HG02571 (cell line): ENCODE measurements around the gene LACRT.
"Not testable (repeated sequence)": the region's sequence is repeated elsewhere in the genome, so short reads cannot be mapped to it uniquely, and the experiment has no call there.

Experiments
- ATAC-seq: cut with Tn5 transposase; IDR thresholded peaks from one replicate; pipeline ENCODE4 v1.9.1; 2021; ENCODE audit warnings: mild to moderate bottlenecking, moderate library complexity; ENCODE audit not compliant: unreplicated experiment

Gene LACRT

DNA sequence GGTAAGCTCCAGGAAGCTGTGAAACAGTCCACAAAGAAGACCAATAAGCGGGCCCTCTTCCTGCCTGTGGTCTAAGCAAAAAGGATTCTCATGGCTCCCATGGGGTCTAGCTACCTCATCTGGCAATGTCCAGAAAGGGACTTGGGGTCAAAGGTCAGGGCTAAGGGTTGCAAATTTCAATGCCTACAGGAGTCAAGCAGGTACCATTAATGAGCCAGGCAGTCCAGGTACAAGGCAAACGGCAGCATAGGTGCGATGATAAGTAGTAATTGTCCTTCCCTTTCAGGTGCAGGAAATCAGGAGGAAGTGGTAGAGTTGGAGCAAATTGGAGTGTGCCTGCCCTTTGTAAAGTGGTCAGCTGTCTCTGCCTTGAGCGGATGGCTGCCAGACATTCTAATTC, 6.4 kb upstream of the LACRT start:
- ATAC-seq, result no peak

DNA sequence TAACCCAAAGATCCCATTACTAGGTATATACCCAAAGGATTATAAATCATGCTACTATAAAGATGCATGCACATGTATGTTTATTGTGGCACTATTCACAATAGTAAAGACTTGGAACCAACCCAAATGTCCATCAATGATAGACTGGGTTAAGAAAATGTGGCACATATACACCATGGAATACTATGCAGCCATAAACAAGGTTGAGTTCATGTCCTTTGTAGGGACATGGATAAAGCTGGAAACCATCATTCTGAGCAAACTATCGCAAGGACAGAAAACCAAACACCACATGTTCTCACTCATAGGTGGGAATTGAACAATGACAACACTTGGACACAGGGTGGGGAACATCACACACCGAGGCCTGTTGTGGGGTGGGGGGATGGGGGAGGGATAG, 4.4 kb upstream of the LACRT start:
- ATAC-seq, result not testable (repeated sequence)

DNA sequence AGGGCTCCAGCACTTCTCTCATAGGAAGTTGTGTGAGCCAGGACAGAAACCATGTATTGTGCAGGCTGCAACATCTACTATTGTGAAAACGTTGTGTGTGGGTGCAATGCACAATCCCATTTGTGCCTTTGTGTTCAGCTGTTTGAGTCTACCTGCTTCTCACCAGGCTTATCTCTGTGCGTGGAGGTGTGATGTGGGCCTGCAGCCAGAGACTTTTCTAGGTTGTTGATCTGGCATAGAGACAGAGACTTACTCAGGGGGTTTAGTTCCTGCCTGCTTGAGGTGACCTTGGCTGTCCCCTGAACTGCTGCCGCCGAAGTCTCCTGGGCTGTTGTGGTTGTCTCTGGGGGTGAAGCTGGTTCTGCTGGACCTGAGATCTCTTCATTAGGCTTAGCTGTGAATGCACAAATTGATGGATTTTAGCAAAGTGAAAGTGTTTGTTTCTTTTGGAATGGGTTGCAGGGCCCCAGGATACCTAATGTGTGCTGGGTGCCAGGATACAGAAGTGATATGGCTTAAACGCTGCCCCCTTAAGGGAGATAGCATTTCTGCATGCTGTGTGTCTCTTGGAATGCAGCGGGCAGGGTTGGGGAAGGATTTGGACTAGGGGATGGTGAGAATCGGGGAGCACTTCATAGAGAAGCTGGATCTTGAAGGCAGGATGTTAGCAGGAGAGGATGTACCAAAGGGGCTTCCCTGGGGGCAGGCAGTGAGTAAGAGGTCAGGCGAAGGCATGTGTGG, 2.5 kb downstream of the LACRT start:
- no peak for ATAC-seq

DNA sequence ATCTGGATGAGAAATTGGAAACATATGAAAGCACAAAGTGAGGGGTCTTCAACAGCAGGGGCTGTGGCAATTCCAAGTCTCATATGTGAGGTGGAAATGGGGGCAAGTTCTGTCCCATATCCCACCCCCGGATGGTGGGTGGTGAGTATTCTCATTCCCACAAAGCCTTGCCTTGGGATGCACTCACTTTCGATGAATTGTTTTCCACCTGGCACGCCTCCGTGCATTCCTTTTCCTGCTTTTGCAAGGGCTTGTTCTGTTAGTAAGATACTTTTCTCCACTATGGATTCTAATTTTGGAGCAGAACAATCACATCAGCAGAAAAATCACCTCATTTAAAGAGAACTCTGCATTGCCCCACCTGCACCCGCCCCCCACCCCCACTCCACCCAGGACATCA, 3.1 kb downstream of the LACRT start:
- ATAC-seq, result no peak

DNA sequence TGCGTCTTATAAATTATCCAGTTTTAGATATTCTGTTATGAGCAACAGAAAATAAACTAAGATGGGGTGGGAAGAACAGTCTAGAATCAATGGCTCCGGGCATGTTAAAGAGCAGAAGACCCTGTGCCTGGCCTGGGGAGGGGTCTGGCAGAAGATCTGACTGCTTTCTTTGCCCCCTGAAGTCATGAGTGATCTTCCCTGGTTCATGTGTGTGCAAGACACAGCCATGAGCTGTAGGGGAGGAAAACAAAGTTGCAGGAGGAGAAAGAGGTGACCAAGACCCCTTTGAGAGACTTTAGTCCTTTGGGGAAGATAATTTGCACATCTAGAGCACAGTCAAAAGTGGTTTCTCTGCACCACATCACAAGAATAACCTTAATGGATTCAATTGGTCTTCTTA, 4.8 kb downstream of the LACRT start:
- ATAC-seq, result no peak

DNA sequence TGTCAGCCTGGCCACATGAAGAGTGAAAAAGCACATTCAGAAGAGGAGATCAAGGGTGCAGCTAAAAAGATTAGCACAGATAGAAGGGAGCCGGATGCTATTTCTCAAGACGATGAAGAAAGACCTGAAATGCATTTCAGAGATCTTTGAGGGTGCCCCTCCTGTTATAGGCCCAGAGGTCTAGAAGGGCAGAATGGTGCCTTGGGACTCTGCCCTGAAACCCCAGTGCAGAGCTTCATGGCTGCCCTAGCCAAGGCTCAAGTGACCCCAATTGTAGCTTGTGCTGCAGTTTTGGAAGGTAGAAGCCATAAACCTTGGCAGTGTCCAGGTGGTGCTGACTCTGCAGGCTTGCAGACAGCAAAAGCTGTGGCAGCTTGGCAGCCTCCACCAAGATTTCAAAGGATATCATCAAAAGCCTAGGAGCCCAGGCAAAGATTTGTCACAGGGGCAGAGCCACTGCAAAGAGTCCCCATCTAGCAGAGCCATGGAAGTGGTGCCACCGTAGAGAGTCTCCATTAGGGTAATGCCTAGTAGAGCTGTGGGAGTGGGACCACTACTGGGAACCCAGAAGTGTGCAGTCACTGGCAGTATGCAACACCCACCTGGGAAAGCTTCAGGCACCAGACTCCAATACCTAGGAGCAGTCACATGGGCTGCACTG, 6.4 kb downstream of the LACRT start:
- ATAC-seq, result no peak

DNA sequence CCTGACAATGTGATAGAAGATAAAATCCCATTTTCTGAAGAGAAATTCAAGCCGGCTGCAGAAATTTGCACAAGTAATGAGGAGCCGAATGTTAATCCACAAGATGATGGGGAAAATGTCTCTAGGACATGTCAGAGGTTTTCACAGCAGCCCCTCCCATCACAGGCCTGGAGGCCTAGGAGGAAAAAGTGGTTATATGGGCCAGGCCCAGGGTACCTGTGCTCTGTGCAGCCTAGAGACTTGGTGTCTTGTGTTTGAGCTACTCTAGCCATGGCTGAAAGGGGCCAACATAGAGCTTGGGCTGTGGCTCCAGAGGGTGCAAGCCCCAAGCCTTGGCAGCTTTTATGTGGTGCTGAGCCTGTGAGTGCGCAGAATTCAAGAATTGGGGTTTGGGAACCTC, 7.4 kb downstream of the LACRT start:
- ATAC-seq, result no peak

DNA sequence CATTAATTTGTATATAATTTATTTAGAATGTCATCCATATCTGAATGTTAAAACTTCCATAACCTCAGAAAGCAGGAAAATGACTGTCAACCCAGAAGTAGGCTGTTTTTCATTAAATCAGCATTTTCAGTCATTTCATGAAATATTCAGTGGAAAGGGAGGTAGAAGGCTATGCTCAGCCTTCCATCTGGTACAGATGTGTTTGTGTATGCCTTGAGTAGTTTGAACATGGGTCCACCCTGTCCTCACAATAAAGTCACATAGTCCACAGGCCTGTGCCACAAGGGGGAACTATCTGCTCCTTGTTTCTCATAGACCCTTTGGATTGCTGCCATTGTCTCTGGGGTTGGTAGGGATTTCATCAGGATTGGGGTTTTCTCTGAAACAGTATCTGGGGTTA, 9.1 kb downstream of the LACRT start:
- ATAC-seq, result no peak

DNA sequence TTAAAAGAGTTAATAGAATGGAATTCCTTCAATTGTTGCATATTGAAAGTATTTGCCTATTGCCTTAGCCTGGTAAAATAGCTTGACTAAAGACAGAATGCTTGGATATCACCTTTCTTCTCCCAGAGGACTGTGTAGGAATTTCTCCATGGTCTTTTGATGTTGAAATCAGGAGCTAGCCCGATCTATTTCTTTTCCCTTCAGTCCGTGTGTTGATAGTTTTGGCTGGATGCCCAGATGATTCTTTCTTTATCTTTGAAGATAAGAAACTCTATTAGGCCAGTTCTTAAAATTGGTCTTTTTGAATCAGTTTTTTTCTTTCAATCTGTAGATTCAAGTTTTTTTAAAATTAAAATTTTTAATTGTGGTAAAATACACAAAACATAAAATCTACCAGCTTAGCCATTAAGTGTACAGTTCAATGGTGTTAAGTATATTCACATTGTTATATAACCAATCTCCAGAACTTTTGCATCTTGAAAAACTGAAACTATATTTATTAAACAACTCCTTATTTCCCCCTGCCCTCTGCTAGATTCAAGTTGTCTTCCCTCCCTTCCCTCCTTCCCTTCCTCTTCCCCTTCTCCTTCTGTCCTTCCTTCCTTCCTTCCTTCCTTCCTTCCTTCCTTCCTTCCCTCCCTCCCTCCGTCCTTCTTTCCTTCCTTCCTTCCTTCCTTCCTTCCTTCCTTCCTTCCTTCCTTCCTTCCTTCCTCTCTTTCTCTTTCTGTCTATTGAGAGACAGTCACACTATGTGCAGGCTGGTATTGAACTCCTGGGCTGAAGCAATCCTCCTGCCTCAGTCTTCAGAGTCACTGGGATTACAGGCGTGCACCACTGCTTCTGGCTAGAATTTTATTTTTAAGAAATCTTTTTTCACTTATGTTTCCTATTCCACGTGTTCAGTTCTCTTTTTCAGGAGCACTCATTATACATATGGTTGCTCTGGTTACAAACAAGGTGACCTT, 10.1 kb downstream of the LACRT start:
- no peak for ATAC-seq

DNA sequence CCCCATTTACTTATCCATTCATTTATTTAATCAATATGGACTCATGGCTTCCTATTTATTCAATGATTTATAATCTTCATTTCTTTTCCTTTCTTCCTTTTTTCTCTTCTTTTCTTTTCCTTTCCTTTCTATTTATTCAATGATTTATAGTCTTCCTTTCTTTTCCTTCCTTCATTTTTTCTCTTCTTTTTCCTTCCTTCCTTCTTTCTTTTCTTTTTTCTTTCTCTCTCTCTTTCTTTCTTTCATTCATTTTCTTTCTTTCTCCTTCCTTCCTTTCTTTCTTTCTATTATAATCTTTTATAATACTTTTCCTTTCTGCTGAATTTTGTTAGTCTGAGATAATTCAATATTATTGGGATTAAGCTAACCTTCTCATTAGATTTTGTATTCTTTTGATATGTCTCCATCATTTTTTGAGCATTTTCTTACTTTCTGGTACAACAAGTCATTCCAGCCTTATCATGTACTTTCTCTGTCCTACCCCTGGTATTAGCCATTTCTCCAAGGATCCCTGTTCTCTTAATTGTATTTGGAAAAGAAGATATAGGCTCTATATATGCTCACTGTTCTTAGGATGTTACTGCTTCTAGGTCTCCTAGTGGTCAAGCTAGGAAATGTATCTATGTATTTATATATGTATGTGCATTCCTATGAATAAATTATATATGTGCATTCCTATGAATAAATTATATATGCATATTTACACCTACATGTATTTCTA, 12.1 kb downstream of the LACRT start:
- ATAC-seq, result no peak

DNA sequence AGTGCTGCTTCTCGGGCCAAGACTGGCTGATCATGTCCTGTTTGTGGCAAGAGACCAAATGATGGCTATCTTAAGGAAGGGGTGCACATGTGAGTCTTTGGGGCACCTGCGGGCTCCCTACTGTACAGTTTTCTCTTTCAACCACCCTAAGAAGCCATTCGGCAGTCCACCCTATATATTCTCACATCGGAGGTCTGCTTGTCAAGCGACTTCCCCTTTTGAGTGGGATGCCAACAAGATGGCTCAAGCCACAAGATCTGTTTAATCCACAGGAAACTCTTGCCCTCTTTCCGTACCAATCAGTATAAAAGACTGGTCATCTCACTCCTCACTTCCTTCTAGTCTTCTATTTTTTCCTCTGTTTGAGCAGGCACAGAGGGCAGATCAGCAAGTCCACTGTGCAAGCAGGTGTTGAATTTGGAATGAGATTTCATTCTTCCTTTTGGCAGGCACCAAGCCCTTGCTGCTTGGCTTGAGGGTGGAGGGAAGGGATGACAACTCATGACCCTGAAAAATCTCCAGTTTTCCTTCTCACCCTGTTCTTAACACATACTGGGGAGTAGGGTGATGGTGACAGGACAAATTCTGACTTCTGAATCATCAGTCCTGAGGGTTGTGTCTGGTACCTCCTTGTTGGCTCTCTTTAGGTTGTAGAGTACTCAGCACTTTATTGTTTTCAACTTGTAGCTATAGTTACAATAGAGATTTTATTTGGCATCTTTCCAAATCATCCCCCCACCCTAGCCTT, 17.6 kb downstream of the LACRT start:
- no peak for ATAC-seq

DNA sequence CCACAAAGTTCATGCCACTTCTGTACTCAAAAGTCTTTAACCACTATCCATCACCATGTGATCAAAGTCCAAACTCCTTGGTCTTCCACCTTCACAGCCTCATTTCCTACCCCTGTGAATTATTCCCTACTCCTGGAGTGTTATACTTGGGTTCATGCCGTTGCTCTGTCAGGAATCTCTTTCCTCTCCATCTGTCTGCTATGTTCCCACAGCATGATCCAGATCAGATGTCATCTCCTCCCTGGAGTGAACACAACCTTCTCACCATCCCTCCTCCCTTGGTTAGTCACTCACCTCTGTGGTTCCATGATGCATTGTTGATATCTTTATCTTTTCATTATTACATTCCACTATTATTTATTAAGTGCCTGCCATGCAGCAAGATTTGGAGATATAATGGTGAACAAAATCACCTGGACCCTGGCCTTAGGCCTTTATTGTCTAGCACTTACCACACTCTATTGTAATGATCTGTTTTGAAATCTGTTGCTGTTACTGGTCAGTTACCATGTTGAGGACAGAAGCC, 22.4 kb downstream of the LACRT start:
- ATAC-seq, result no peak

DNA sequence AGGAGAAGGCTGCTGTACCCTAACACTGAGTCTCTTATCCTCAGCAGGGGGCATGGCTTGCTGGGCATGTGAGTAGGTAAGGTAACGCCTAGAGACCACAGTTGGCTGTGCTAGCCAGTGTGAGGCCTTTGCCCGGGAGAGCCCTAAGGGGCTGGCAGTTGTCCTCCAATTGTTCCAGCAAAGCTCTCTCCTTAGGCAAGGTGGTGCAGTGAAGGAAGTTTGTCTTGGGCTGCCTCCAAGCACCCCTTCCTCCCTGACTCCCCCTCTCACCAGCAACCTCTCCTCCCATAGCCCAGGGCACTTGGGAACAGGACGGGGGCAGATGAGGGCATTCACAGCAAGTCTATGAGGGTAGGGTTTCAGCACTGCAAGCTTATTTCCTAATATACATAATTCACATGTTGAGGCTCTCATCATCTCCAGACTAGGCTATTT, 23.0 kb downstream of the LACRT start:
- no peak for ATAC-seq

DNA sequence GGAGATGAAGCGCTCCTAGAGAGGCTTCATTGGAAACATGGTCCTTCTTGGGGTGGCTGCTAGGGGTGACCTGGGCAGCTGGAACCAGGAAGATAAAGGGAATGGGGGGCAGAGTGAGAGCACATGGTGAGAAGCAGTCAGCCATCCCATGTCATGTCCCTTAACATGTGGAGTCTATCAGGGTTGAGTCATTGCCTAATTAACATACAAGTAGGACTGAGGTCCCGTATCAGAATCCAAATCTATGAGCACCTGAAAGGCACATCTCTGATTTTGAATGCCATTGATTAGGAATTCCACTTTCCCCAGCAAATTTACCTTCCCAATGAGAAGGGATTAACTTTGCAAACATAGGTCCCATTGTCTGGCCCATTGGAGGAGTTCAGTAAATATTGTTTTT, 25.9 kb downstream of the LACRT start:
- ATAC-seq, result no peak

DNA sequence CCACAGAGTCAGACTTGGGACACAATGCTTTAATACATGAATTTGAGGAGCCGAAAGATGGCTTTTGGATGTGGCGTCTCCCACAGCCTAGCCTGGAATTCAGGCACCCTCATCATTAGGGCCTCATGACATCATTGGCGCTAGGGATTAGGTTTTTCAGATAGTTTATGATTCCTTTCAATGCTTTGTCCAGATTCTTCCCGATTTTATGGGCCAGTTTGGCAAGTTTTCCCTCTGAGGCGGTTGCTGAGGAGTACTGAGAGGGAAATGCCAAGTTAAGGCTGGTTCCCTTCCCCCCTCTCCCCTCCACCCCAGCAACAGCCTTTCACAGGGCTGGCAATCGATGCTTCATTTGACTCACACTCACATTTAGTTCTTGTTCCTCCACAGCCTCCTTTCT, 26.5 kb downstream of the LACRT start:
- no peak for ATAC-seq

DNA sequence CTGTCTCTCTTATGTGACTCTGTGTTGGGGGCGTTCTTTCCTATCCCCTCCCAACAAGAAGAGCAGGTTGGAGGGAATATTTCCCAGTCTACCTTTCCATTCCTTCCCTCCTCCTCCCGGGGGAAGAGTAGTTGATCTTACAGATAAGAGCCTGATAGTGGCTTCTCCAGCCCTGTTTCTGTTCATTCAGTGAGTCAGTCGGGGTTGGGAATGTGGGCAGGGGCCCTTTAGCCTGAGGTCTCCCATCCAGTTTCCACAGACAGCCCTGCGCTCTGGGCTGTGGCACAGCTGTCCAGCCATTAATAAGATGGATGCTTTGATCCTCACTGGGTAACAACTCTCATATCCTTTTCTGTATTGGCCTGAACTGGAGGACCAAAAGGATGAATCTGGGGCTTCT, 28.1 kb downstream of the LACRT start:
- no peak for ATAC-seq

DNA sequence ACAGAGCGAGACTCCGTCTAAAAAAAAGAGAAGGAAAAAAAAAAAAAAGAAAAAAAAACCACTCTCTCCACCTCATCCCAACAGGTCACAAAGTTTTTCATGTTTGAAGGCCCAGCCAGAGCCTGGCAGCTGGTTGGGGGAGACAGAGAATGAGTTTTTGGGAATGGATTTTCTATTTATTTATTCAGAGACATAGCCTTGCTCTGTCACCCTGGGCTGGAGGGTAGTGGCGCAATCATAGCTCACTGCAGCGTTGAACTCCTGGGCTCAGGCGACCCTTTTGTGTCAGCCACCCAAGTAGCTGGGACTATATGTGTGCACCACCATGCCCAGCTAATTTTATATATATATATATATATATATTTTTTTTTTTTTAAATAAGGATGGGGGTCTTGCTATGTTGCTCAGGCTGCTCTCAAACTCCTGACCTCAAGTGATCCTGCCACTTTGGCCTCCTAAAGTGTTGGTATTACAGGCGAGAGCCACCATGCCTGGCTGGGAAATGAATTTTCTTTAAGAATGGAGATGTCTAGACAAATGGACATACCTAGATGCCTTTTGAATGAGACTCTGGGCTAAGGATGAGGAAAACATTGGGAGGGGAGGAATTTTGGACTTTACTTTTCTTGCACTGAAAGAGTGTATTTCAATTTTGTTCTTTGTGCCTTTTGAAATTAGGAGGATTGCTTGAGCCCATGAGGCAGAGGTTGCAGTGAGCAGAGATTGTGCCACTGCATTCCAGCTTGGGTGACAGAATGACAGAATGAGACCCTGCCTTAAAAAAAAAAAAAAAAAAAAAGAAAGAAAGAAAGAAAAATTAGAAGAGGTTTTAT, 29.3 kb downstream of the LACRT start:
- ATAC-seq, result no peak

DNA sequence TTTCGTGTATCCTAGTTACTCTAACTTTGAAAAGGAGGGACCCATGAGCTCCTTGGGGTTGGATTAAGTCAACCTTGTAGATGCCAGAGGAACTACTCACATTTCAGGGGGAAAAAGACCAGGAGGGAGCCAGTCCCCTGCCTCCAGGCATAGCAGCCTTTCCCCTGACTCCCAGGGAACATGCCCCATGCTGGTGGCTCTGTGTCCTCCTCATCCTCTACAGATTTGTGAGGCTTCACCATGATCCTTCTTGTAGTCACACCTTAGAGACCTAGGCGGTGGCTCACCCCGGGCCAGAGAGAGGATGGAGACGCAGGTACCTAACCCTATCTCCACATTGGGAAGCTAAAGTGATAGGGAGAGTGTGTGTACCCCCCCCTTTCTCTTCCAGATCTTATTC, 30.3 kb downstream of the LACRT start:
- ATAC-seq, result no peak

DNA sequence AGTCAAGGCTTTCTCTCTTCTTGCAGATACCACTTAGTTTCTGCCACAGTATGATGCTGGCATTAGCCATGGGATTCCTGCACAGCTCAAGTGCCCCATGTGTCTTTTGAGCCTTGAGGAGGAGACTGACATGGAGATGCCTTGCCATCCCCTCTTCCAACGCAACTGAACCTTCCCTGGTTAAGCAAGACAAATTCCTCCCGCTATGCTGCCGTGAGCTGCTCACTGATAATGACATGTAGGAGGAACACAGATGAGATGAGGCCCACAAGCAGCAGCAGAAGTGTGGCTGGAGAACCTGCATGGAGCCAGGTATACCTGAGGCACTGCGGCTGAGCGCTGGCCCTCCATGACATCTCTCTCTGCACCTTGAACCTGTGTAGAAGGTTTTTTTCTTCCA, 30.8 kb downstream of the LACRT start:
- no peak for ATAC-seq
